ENCODE measurements around the gene OOEP.

DNA sequence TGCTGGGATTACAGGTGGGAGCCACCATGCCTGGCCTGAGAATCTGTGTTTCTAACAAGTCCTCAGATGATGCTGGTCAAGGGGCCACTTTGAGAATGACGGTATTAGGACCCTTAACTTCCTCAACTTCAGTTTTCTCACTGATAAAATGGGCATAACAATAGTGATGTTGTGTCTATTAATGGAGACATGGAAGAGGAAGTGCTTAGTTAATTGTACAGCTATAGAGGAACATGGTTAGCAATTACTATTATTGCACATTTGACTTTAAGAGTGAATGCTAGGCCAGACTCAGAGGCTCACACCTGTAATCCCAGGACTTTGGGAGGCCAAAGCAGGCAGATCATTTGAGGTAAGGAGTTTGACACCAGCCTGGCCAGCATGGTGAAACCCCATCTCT is 28.4 kb downstream of the OOEP start:
- TF ChIP-seq ATF3 (CRISPR knock-in tag; conservative IDR thresholded peaks at IDR 0.05) (no peak), CBFB (CRISPR knock-in tag; IDR thresholded peaks at IDR 0.05; ENCODE audit: low read depth) (no peak), NFYB (CRISPR knock-in tag; conservative IDR thresholded peaks at IDR 0.05; ENCODE audit: low read depth) (no peak), CTCF (IDR thresholded peaks at IDR 0.05) (no peak), CREB1 (CRISPR knock-in tag; IDR thresholded peaks at IDR 0.05) (no peak), ZNF416 (CRISPR knock-in tag; IDR thresholded peaks at IDR 0.05) (no peak), AFF4 (CRISPR knock-in tag; IDR thresholded peaks at IDR 0.05; ENCODE audit: borderline replicate concordance) (no peak), ERG (CRISPR knock-in tag; IDR thresholded peaks at IDR 0.05) (no peak), ESRRA (CRISPR knock-in tag; IDR thresholded peaks at IDR 0.05; ENCODE audit: borderline replicate concordance) (no peak)

Data from WTC11 (cell line).